SKM-1 treated with dmso at 0.1 percent for 144 hours (cell line): ENCODE measurements around the gene EPB41.
"Not testable (repeated sequence)": the region's sequence is repeated elsewhere in the genome, so short reads cannot be mapped to it uniquely, and the experiment has no call there.

ENCODE experiments used
- DNase-seq: peaks from one replicate; lab custom pipeline; 2025; ENCODE audit not compliant: unreplicated experiment; lab: John Stamatoyannopoulos, UW

Gene EPB41

GRCh38 chr1:29094954-29095353 is 180.6 kb downstream of the EPB41 start:
- DNase-seq, result no peak

- DNase-seq, result no peak
Measured at GRCh38 chr1:29096231-29096886, 182.0 kb downstream of the EPB41 start.

GRCh38 chr1:29099286-29099685 is 184.9 kb downstream of the EPB41 start:
- no peak for DNase-seq

GRCh38 chr1:29100487-29100886 is 186.1 kb downstream of the EPB41 start:
- DNase-seq, result no peak

- no peak for DNase-seq
Measured at GRCh38 chr1:29105822-29106221, 191.5 kb downstream of the EPB41 start.

GRCh38 chr1:29108041-29108440 is 193.7 kb downstream of the EPB41 start:
- DNase-seq, result not testable (repeated sequence)

- no peak for DNase-seq
Measured at GRCh38 chr1:29112705-29113412, 198.5 kb downstream of the EPB41 start.

GRCh38 chr1:29113413-29114117 is 199.2 kb downstream of the EPB41 start:
- no peak for DNase-seq

- no peak for DNase-seq
Measured at GRCh38 chr1:29114654-29115053, 200.3 kb downstream of the EPB41 start.

- DNase-seq, result no peak
Measured at GRCh38 chr1:29117381-29117780, 203.0 kb downstream of the EPB41 start.

GRCh38 chr1:29119121-29119929 is 205.0 kb downstream of the EPB41 start:
- no peak for DNase-seq

GRCh38 chr1:29120367-29120766 is 206.0 kb downstream of the EPB41 start:
- DNase-seq, result no peak

- peak; percentile 22 for DNase-seq
Measured at GRCh38 chr1:29120947-29121485, 206.6 kb downstream of the EPB41 start.

GRCh38 chr1:29121516-29121935 is 207.2 kb downstream of the EPB41 start:
- no peak for DNase-seq

GRCh38 chr1:29121936-29122681 is 207.7 kb downstream of the EPB41 start:
- DNase-seq, result no peak

- DNase-seq, result no peak
Measured at GRCh38 chr1:29122682-29123052, 208.3 kb downstream of the EPB41 start.

GRCh38 chr1:29123053-29123886 is 208.9 kb downstream of the EPB41 start:
- no peak for DNase-seq

- DNase-seq, result no peak
Measured at GRCh38 chr1:29123887-29124365, 209.6 kb downstream of the EPB41 start, which contains the start of gene TMEM200B. TMEM200B (minus strand) TSS chr1:29123903; CDS start chr1:29121828, 2,075 bp downstream.
